GM12878 (cell line): ENCODE results near the gene DMXL2.

Experiments
- ATF3 ChIP-seq: IDR thresholded peaks from 2 replicates; pipeline ENCODE4 v1.6.1; 2011; ENCODE audit warnings: low read depth, mild to moderate bottlenecking, low read length, moderate library complexity, borderline replicate concordance; ENCODE audit errors: extremely low read depth
- CTCF ChIP-seq, 3 experiments: IDR thresholded peaks in 2 of 3; conservative IDR thresholded peaks in 1 of 3; 2 replicates each; pipeline ENCODE4 v1.5.1; 2011; ENCODE audit warnings: low read depth in 3 of 3, low read length in 3 of 3, mild to moderate bottlenecking in 3 of 3, control low read depth in 2 of 3, moderate library complexity in 2 of 3, inconsistent platforms in 1 of 3, mixed read lengths in 1 of 3; ENCODE audit not compliant: control insufficient read depth in 2 of 3, insufficient read depth in 1 of 3; ENCODE audit errors: extremely low read depth in 1 of 3
- EP300 ChIP-seq, 2 experiments: fragments of 150-350 bp in 1 of 2; IDR thresholded peaks; 2 replicates each; pipeline ENCODE4 v1.6.1; 2011 to 2012; ENCODE audit warnings: low read depth in 2 of 2, low read length in 2 of 2, borderline replicate concordance in 1 of 2, improper control_type of control experiment in 1 of 2, inconsistent platforms in 1 of 2; ENCODE audit not compliant: control insufficient read depth in 1 of 2
- EZH2 ChIP-seq: IDR thresholded peaks from 2 replicates; pipeline ENCODE4 v1.6.1; 2012; ENCODE audit warnings: low read depth, mild to moderate bottlenecking, control low read depth, inconsistent platforms, low read length, borderline replicate concordance; ENCODE audit not compliant: control insufficient read depth
- HDAC6 ChIP-seq: fragments of 200-600 bp; sonication (generic); IDR thresholded peaks from one replicate; pipeline ENCODE4 v1.8.0; 2017; ENCODE audit warnings: antibody characterized with exemption; ENCODE audit not compliant: unreplicated experiment
- IKZF1 ChIP-seq: fragments of 450-650 bp; conservative IDR thresholded peaks from 2 replicates; pipeline ENCODE4 v1.6.1; 2017; ENCODE audit warnings: antibody characterized with exemption, mild to moderate bottlenecking
- MTA3 ChIP-seq: IDR thresholded peaks from 2 replicates; pipeline ENCODE4 v1.6.1; 2012; ENCODE audit warnings: low read length, inconsistent platforms, borderline replicate concordance
- NBN ChIP-seq: fragments of 450-650 bp; IDR thresholded peaks from 2 replicates; pipeline ENCODE4 v1.6.1; 2016
- NR2C1 ChIP-seq: fragments of 450-650 bp; IDR thresholded peaks from 2 replicates; pipeline ENCODE4 v1.6.1; 2017; ENCODE audit warnings: antibody characterized with exemption, mild to moderate bottlenecking, moderate library complexity
- POLR2A ChIP-seq: IDR thresholded peaks from 2 replicates; pipeline ENCODE4 v1.6.1; 2011; ENCODE audit warnings: low read depth, mild to moderate bottlenecking, low read length
- TAF1 ChIP-seq: IDR thresholded peaks from 2 replicates; pipeline ENCODE4 v1.6.1; 2011; ENCODE audit warnings: mild to moderate bottlenecking, low read depth, low read length, borderline replicate concordance
- TCF12 ChIP-seq: IDR thresholded peaks from 2 replicates; pipeline ENCODE4 v1.6.1; 2011; ENCODE audit warnings: low read depth, mild to moderate bottlenecking, low read length
- YY1 ChIP-seq: IDR thresholded peaks from 2 replicates; pipeline ENCODE4 v1.6.1; 2011; ENCODE audit warnings: low read depth, mild to moderate bottlenecking, low read length
- TF ChIP-seq, protein P1 (sequence below): fragments of 450-650 bp; IDR thresholded peaks from 2 replicates; pipeline ENCODE4 v1.6.1; 2018; ENCODE audit warnings: borderline replicate concordance, mild to moderate bottlenecking; ENCODE audit not compliant: partially characterized antibody

GRCh38 chr15:51424780-51425179, 197.8 kb downstream of the DMXL2 start:
- TF ChIP-seq IKZF1 (no peak), YY1 (no peak), EP300 (IDR thresholded peaks at IDR 0.05; ENCODE audit: borderline replicate concordance in 1 of 2, control insufficient read depth in 1 of 2, low read depth in 2 of 2, low read length in 2 of 2) (no peak), MTA3 (no peak), CTCF (IDR thresholded peaks at IDR 0.05 in 2 of 3, conservative IDR thresholded peaks at IDR 0.05 in 1 of 3; ENCODE audit: control insufficient read depth in 2 of 3, extremely low read depth in 1 of 3, insufficient read depth in 1 of 3, low read depth in 3 of 3, low read length in 3 of 3) (no peak), TCF12 (no peak), EZH2 (no peak), NR2C1 (no peak), NBN (no peak), ATF3 (no peak), TAF1 (no peak), HDAC6 (no peak), POLR2A (no peak)
- TF ChIP-seq, protein P1, sequence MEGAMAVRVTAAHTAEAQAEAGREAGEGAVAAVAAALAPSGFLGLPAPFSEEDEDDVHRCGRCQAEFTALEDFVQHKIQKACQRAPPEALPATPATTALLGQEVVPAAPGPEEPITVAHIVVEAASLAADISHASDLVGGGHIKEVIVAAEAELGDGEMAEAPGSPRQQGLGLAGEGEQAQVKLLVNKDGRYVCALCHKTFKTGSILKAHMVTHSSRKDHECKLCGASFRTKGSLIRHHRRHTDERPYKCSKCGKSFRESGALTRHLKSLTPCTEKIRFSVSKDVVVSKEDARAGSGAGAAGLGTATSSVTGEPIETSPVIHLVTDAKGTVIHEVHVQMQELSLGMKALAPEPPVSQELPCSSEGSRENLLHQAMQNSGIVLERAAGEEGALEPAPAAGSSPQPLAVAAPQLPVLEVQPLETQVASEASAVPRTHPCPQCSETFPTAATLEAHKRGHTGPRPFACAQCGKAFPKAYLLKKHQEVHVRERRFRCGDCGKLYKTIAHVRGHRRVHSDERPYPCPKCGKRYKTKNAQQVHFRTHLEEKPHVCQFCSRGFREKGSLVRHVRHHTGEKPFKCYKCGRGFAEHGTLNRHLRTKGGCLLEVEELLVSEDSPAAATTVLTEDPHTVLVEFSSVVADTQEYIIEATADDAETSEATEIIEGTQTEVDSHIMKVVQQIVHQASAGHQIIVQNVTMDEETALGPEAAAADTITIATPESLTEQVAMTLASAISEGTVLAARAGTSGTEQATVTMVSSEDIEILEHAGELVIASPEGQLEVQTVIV, result no peak
